ENCODE results near the gene EGF.

EGF gene

DNA sequence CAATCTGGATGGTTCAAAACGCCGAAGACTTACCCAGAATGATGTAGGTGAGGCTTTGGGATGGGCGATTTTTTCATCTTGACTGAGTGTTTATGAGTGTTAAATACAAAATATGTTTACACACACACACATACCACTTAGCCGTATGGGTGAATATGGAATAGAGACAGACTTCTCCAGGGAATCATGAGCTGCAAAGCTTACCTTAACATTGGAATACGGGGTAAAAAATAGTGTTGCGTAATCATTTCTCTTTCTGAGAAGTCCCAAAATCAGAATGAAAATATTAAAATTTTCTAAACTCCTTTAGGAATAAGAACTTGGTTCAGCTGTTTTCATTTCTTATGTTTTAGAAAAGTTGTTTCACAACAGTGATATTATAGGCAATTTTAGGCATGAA is 63.5 kb downstream of the EGF start:
- TF ChIP-seq, protein P1, sequence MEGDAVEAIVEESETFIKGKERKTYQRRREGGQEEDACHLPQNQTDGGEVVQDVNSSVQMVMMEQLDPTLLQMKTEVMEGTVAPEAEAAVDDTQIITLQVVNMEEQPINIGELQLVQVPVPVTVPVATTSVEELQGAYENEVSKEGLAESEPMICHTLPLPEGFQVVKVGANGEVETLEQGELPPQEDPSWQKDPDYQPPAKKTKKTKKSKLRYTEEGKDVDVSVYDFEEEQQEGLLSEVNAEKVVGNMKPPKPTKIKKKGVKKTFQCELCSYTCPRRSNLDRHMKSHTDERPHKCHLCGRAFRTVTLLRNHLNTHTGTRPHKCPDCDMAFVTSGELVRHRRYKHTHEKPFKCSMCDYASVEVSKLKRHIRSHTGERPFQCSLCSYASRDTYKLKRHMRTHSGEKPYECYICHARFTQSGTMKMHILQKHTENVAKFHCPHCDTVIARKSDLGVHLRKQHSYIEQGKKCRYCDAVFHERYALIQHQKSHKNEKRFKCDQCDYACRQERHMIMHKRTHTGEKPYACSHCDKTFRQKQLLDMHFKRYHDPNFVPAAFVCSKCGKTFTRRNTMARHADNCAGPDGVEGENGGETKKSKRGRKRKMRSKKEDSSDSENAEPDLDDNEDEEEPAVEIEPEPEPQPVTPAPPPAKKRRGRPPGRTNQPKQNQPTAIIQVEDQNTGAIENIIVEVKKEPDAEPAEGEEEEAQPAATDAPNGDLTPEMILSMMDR (IDR thresholded peaks at IDR 0.05; ENCODE audit: low read depth, low read length, missing control alignments): no peak
- H3K4me3 ChIP-seq (ENCODE audit: low read depth, low read length): no peak overlapping the region
- in situ Hi-C loops (cut with HindIII; ENCODE audit: low sequenced_read_pairs): no loop called here
- no peak for DNase-seq (ENCODE audit: low read depth)

DNA sequence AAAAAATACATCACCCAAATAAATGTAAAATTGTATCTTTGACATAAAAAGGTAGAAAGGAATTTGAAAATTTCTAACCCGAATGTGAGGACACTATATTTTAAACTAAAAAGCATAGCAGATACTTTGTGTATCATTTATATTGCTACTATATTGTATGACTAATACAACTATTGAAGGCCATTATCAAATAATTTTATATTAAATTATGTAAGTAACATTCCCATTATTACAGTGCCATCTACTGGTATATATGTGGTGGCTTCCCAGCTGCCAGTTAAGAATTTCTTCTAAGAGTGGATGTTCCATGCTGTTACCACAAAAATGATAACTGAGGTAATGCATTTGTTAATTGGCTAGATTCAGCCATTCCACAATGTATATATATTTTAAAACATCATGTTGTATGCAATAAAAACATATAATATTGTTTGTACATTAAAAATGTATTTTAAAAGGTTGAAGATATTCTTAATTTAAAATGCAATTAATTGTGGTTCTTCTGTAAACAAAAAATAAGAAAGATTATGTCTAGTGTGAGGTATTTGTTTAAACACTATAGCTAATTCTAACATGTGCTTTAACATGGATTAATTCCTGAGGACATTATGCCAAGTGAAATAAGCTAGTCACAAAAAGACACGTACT is 65.3 kb downstream of the EGF start:
- TF ChIP-seq, protein P1 (IDR thresholded peaks at IDR 0.05; ENCODE audit: low read depth, low read length, missing control alignments): peak; percentile 61
- no peak overlapping the region for H3K4me3 ChIP-seq (ENCODE audit: low read depth, low read length)
- peak; percentile 31 for DNase-seq (ENCODE audit: low read depth)
- in situ Hi-C loops (cut with HindIII; ENCODE audit: low sequenced_read_pairs): no loop called here

DNA sequence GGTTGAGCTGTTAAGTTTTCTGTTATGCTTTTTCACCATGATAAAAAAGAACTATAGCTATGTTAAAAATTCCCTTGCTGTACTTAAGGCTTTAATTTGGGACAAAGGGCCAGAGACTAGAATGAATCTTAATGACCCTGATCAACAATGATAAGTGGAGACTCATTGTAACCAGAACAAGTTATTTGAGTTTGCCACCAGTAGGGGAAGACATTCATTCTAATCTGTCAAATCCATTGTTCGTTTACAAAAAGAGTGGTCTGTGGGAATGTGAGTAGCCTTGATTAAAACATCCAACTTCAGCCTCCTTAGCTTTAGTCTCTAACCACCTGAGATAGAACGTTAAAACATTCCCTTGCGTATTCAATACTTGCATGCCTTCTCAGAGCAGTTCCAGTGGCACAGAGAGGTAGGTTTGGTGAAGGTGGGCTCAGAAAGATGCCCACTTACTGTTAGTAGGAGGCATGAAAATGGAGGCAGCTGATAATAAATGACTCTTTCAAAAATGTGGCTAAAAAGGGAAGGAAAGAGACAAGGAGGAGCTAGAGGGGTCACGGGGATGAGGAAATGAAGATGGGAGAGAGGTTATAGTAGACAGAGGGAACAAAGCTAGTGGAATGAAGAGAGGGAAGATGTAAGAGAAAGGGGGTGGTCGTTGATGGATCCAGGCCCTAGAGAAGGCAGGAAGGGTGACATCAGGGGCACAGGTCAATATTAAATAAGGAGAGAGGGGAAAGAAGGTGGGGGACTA is 66.2 kb downstream of the EGF start:
- in situ Hi-C loops (cut with HindIII; ENCODE audit: low sequenced_read_pairs): no loop called here
- DNase-seq (ENCODE audit: low read depth): peak; percentile 4
- TF ChIP-seq, protein P1 (IDR thresholded peaks at IDR 0.05; ENCODE audit: low read depth, low read length, missing control alignments): peak; percentile 16
- no peak overlapping the region for H3K4me3 ChIP-seq (ENCODE audit: low read depth, low read length)

DNA sequence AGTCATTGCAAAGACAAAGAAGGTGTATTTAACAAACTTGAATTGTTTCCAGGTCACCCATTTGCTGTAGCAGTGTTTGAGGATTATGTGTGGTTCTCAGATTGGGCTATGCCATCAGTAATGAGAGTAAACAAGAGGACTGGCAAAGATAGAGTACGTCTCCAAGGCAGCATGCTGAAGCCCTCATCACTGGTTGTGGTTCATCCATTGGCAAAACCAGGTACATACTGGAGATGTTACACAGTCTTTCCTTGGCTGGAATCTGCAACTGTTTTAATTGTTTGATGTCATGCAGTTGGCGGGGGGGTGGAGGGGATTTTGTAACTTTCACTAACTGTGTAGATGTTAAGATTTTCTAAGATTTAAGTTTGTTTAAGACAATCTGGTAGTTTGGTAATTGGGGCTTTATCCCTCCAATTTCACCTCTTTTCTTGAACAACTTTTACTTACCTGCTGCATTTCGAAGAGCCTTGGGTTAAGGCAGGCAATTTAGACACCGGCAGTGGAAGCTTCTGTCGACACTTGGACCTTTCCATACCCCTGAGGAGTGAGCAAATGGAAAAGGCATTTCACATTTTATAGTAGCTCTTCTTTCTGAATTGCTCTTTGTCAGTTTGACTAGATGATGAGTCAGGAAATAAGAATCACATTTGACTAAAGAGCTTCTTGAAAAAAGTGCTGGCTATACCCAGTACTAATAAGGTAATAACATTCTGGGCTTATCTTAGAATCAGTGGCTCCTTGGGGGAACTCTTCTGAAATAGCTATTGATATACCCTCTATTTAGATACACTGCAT is 67.4 kb downstream of the EGF start:
- peak; percentile 11 for DNase-seq (ENCODE audit: low read depth)
- in situ Hi-C loops (cut with HindIII; ENCODE audit: low sequenced_read_pairs): no loop called here
- TF ChIP-seq, protein P1 (IDR thresholded peaks at IDR 0.05; ENCODE audit: low read depth, low read length, missing control alignments): no peak
- no peak overlapping the region for H3K4me3 ChIP-seq (ENCODE audit: low read depth, low read length)

DNA sequence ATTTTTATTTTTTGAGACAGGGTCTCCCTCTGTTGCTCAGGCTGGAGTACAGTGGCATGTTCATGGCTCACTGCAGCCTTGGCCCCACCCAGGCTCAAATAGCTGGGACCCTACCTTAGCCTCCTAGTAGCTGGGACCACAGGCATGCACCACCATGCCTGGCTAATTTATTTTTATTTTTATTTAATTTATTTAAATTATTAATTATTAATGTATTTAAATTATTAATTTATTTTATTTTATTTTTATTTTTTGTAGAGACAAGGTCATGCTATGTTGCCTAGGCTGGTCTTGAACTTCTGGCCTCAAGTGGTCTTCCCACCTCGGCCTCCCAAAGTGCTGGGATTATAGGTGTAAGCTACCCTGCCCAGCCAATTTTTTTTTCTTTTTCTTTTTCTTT is 69.3 kb downstream of the EGF start:
- TF ChIP-seq, protein P1 (IDR thresholded peaks at IDR 0.05; ENCODE audit: low read depth, low read length, missing control alignments): no peak
- in situ Hi-C loops (cut with HindIII; ENCODE audit: low sequenced_read_pairs): no loop called here
- no peak for DNase-seq (ENCODE audit: low read depth)

DNA sequence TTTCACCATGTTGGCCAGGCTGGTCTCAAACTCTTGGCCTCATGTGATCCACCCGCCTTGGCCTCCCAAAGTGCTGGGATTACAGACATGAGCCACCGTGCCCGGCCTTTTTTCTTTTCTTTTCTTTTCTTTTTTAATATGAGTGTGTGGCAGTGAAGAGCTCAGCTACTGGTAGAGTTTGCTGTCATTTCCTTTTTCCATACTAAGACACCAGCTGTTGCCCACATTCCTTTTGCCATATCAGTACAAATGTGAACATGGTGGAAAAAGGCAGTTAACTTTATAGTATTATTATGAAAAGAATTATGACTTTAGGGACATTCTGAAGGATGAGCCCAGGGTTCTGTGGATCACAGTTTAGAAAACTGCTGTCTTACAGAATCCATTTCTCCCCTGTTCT is 69.8 kb downstream of the EGF start:
- no peak for DNase-seq (ENCODE audit: low read depth)
- TF ChIP-seq, protein P1 (IDR thresholded peaks at IDR 0.05; ENCODE audit: low read depth, low read length, missing control alignments): no peak
- in situ Hi-C loops (cut with HindIII; ENCODE audit: low sequenced_read_pairs): no loop called here
- H3K4me3 ChIP-seq (ENCODE audit: low read depth, low read length): no peak overlapping the region

More for the DNA sequence above, 69.3 kb downstream of the EGF start:
- no peak overlapping the region for H3K4me3 ChIP-seq (ENCODE audit: low read depth, low read length)
